Suprapubic skin (tissue), 4 donors: ENCODE measurements around the gene RHOD. TPM values are rescaled to one million over a fixed set of nuclear protein-coding genes. Genes with fewer than 3 reads are reported as not detected.

Experiments
- DNase-seq, 2 donors: peaks; one replicate each; pipeline ENCODE4 v3.0.0-alpha.2; 2019; ENCODE audit warnings: low spot score in 2 of 2
- H3K27ac ChIP-seq: fragments of 200-600 bp; sonication (generic); one replicate; pipeline ENCODE4 v1.5.1; 2019
- H3K27me3 ChIP-seq: fragments of 200-600 bp; sonication (generic); one replicate; pipeline ENCODE4 v1.5.1; 2019
- H3K36me3 ChIP-seq: fragments of 200-600 bp; sonication (generic); one replicate; pipeline ENCODE4 v1.5.1; 2019
- H3K4me1 ChIP-seq: fragments of 200-600 bp; sonication (generic); one replicate; pipeline ENCODE4 v1.5.1; 2019
- H3K4me3 ChIP-seq: fragments of 200-600 bp; sonication (generic); one replicate; pipeline ENCODE4 v1.5.1; 2019; ENCODE audit warnings: mild to moderate bottlenecking
- H3K9me3 ChIP-seq: fragments of 200-600 bp; sonication (generic); one replicate; pipeline ENCODE4 v1.5.1; 2019
- EP300 ChIP-seq: sonication (generic); formaldehyde crosslinking; IDR thresholded peaks from one replicate; pipeline ENCODE4 v1.6.1; 2017; ENCODE audit warnings: antibody characterized with exemption
- POLR2A ChIP-seq, 2 donors: fragments of 450-650 bp; IDR thresholded peaks; one replicate each; pipeline ENCODE4 v1.6.1; 2017; ENCODE audit warnings: antibody characterized with exemption in 2 of 2, mild to moderate bottlenecking in 2 of 2, moderate library complexity in 2 of 2
- POLR2AphosphoS5 ChIP-seq, 3 donors: sonication (generic); formaldehyde crosslinking; IDR thresholded peaks; one replicate each; pipeline ENCODE4 v1.6.1; 2017; ENCODE audit warnings: antibody characterized with exemption in 3 of 3
- WGBS: methylation state at CpG from one replicate; pipeline ENCODE4 v1.1.5; 2018; 5-methylcytosine and 5-hydroxymethylcytosine counted together
- total RNA-seq, 4 donors: library from RNA; depleted of rRNA; stranded (reverse); fragments of >200 nt; gene quantifications; one replicate each; pipeline ENCODE4 v1.1.0, GENCODE V29; 2016
- TF ChIP-seq, protein P1 (sequence below), 2 donors: fragments of 200-600 bp in 1 of 2; fragments of 450-650 bp in 1 of 2; sonication (generic) in 1 of 2; IDR thresholded peaks; one replicate each; pipeline ENCODE4 v1.5.1; 2016 to 2019; ENCODE audit warnings: antibody characterized with exemption in 2 of 2, mild to moderate bottlenecking in 1 of 2, moderate library complexity in 1 of 2

Gene RHOD
- total RNA-seq, 4 donors from 2014 or later = 25.1 to 95.5 (median 65.9) TPM

DNA sequence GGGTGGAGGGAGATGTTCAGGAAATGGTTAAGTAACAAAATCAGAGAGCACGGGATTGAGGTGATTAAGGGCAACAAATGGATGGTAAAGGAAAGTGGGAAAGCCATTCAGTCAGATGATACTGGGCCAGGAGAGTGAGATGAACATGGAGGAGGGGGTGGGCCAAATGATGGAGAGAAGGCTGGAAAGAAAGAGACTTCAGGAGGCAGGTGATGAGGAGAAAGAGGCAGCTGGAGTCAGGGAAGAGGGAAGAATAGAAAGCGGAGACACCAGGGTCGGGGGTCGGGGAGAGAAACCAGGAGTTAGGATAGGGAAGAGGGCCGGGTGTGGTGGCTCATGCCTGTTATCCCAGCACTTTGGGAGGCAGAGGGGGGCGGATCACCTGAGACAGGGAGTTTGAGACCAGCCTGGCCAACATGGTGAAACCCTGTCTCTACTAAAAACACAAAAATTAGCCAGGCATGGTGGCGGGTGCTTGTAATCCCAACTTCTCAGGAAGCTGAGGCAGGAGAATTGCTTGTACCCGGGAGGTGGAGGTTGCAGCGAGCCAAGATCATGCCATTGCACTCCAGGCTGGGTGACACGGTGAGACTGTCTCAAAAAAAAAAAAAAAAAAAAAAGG, 57.7 kb downstream of the RHOD start:
- peak in 1 of 2 donors; percentile 32 for DNase-seq
- Histone ChIP-seq H3K4me1 (peaks cover 26% of the 10 kb centered on the region), H3K9me3 (no peaks in the 10 kb centered on the region), H3K4me3 (no peak overlapping the region), H3K27me3 (no peaks in the 10 kb centered on the region), H3K27ac (no peak overlapping the region), H3K36me3 (no peaks in the 10 kb centered on the region)
- 89% methylated on average over 10 of the region's 10 CpGs for WGBS
- TF ChIP-seq POLR2AphosphoS5 (IDR thresholded peaks at IDR 0.05) (no peak), POLR2A (IDR thresholded peaks at IDR 0.05) (no peak)

DNA sequence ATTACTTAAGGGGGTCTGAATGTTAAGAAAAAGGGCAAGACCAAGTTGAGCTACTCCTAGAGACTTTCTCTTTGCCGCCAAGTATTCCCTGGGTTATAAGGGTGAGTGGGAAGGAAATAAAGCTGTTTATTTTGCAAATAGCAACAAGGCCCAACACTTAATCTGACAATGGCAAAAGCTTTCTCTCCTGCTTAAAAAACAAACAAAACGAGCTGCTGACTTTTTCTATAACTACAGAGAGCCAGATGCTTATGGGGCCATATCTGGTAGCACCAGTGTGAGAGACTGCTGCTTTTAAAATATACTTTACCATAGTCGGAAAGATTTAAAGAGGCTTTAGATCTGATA, 60.1 kb downstream of the RHOD start:
- whole genome bisulfite sequencing = 76% methylated on average over 3 of the region's 3 CpGs
- Histone ChIP-seq H3K27me3 (no peaks in the 10 kb centered on the region), H3K27ac (no peak overlapping the region), H3K9me3 (no peaks in the 10 kb centered on the region), H3K4me1 (peaks cover 29% of the 10 kb centered on the region), H3K4me3 (no peak overlapping the region), H3K36me3 (no peaks in the 10 kb centered on the region)
- no peak for DNase-seq
- TF ChIP-seq, protein P1, sequence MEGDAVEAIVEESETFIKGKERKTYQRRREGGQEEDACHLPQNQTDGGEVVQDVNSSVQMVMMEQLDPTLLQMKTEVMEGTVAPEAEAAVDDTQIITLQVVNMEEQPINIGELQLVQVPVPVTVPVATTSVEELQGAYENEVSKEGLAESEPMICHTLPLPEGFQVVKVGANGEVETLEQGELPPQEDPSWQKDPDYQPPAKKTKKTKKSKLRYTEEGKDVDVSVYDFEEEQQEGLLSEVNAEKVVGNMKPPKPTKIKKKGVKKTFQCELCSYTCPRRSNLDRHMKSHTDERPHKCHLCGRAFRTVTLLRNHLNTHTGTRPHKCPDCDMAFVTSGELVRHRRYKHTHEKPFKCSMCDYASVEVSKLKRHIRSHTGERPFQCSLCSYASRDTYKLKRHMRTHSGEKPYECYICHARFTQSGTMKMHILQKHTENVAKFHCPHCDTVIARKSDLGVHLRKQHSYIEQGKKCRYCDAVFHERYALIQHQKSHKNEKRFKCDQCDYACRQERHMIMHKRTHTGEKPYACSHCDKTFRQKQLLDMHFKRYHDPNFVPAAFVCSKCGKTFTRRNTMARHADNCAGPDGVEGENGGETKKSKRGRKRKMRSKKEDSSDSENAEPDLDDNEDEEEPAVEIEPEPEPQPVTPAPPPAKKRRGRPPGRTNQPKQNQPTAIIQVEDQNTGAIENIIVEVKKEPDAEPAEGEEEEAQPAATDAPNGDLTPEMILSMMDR (IDR thresholded peaks at IDR 0.05) = no peak
- TF ChIP-seq POLR2A (IDR thresholded peaks at IDR 0.05) (no peak), EP300 (no peak), POLR2AphosphoS5 (IDR thresholded peaks at IDR 0.05) (no peak)

DNA sequence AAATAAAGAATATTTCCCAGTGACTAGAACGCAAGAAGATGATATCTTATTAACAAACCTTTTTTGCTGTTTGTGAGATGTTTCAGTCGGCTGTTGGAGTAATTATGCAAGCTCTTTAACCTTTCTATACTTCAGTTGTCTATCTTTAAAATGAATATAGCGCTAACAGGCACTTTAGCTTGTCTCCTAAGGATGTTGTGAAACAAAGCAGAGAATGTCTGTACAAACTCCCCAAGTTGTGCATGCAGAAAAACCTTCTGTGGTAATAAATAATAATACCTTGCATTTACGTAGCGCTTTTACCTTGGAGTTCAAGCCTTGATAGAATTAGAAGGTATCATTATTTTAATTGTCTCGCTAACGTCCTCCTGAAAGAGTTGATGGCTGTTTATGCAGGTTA, 60.5 kb downstream of the RHOD start:
- Histone ChIP-seq H3K27me3 (no peaks in the 10 kb centered on the region), H3K4me3 (peak overlapping the region; percentile 92)

DNA sequence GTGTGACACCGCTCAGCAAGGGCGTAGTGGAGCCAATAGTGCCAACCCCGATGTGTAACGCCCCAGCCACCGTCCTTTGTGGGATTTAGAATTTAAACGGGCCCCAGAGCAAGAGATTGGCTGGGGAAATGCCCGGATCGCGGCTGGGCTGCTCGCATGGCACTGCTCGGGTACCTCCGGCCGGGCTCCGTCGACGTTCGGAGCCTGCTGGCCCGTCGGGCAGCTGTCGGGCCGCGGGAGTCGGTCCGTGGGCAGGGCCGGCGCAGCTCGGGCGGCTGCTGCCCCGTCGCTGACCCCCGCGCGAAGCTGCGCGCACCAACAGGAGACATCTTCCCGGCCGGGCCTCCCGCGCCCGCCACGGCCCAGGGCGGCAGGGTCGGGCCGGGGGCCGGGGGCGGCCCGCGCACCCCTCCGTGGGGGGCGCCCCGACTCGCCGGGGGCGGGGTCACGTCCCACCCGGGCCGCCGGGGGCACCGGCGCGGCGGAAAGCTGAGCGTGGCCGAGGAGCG, 61.1 kb downstream of the RHOD start:
- 10% methylated on average over 18 of the region's 65 CpGs for WGBS
- no peaks in the 10 kb centered on the region for H3K36me3 ChIP-seq
- peak in 1 of 2 donors; percentile 64 for DNase-seq
- no peaks in the 10 kb centered on the region for H3K27me3 ChIP-seq
- H3K9me3 ChIP-seq = no peaks in the 10 kb centered on the region
- TF ChIP-seq POLR2AphosphoS5 (IDR thresholded peaks at IDR 0.05) = no peak
- no peak for TF ChIP-seq POLR2A (IDR thresholded peaks at IDR 0.05)
- TF ChIP-seq, protein P1 (IDR thresholded peaks at IDR 0.05) = no peak
- TF ChIP-seq EP300 = no peak
- peaks cover 38% of the 10 kb centered on the region for H3K4me1 ChIP-seq
- H3K4me3 ChIP-seq = peak overlapping the region; percentile 92
- peak overlapping the region; percentile 99 for H3K27ac ChIP-seq

More for the DNA sequence above, 60.5 kb downstream of the RHOD start:
- H3K27ac ChIP-seq = peak overlapping the region; percentile 99
- TF ChIP-seq POLR2AphosphoS5 (IDR thresholded peaks at IDR 0.05) (no peak), EP300 (no peak), POLR2A (IDR thresholded peaks at IDR 0.05) (no peak)
- TF ChIP-seq, protein P1 (IDR thresholded peaks at IDR 0.05) = no peak
- DNase-seq = no peak
- H3K36me3 ChIP-seq = no peaks in the 10 kb centered on the region
- H3K4me1 ChIP-seq = peaks cover 32% of the 10 kb centered on the region
- no peaks in the 10 kb centered on the region for H3K9me3 ChIP-seq
- WGBS = 74% methylated on average over 7 of the region's 7 CpGs

DNA sequence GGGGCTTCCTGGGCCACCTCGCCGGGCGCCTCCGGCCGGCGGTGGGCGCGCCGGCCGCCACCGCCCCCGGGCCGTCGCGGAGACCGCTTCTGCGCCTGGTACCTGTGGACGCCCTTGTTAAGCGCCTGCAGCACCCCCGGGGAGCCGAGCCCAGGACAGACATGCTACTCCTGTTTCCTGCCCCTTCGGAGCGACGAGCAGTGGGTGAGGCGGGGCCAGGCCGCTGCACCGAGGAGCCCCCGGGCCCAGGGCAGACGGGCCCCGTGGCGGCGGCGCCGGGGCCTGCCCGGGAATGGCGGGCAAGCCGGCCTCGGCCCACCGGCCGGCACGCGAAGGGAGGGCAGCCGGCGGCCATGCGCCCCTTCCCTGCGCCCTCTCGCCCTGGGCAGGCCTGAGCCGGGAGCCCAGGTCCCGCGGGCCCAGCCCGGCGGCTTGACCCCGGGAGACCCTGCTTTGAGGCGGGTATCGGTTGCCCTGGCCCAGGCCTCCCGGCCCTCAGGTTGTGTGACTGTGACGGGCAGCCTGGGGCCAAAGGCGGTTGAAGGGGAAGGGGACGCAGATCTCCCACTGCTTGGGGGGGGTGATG, 61.6 kb downstream of the RHOD start:
- H3K36me3 ChIP-seq = no peaks in the 10 kb centered on the region
- H3K9me3 ChIP-seq = no peaks in the 10 kb centered on the region
- no CpG with 5 or more reads among the region's 59 CpGs for WGBS
- peak overlapping the region; percentile 99 for H3K27ac ChIP-seq
- peak; percentile 81 to 84 for DNase-seq
- H3K4me3 ChIP-seq = peak overlapping the region; percentile 92
- peaks cover 43% of the 10 kb centered on the region for H3K4me1 ChIP-seq
- H3K27me3 ChIP-seq = no peaks in the 10 kb centered on the region
- TF ChIP-seq POLR2A (IDR thresholded peaks at IDR 0.05) = peak in 1 of 2 donors; percentile 9
- no peak for TF ChIP-seq POLR2AphosphoS5 (IDR thresholded peaks at IDR 0.05)

DNA sequence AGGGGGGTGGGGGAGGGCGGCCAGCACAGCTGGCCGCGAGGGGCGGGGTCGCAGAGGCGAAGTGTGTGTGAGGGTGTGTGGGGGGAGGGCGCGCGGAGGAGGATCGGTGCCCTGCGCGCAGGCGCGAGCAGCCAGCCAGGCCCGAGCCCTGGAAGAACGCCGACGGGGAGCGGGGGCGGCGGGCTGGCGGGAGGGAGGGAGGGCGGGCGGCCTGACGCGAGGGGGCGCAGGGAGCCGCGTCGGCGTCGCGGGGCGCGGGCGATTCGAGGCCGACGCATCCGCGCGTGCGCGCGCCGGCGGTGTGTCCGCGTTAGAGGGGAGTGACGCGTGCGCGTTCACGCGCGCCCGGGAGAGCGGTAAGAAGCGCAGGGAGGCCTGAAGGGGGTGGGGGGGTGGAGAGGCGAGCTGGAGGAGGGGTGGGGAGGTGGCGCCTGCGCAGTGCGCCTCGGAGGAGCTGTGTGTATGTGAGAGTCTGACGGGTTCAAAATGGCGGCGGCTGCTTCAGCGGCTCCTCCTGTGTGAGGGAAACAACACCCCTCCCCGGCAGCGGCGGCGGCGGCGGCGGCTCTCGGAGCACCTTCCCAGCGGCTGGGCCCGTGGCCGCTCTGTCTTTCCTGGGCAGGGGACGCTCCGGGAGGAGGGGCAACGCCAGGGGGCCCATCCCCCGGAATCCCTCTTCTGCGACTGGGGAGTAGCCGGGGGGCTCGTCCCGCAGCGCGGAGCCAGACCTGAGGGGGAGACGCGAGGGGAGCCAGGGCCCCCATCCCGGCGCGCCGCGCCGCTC, 62.3 kb downstream of the RHOD start, which contains the start of gene KDM2A:
Gene KDM2A, plus strand, starts transcription at position 463 of the 784 bp plus-strand sequence. CDS start 2,054 bp downstream, outside the sequence.
- peak within 1 kb of the TSS; percentile 99 for H3K27ac ChIP-seq
- TF ChIP-seq POLR2AphosphoS5 (IDR thresholded peaks at IDR 0.05) (no peak), POLR2A (IDR thresholded peaks at IDR 0.05) (peak in 1 of 2 donors; percentile 44), EP300 (no peak)
- TF ChIP-seq, protein P1 (IDR thresholded peaks at IDR 0.05) = peak in 1 of 2 donors; percentile 48
- no peaks in the 10 kb centered on the region for H3K9me3 ChIP-seq
- peak within 1 kb of the TSS; percentile 92 for H3K4me3 ChIP-seq
- no peaks in the 10 kb centered on the region for H3K36me3 ChIP-seq
- peaks cover 48% of the 10 kb centered on the region for H3K4me1 ChIP-seq
- DNase-seq = peak; percentile 99
- WGBS = no CpG with 5 or more reads among the region's 97 CpGs
- no peaks in the 10 kb centered on the region for H3K27me3 ChIP-seq
